CD14-positive monocyte (primary cell): Measurements from ENCODE around the gene XAGE3. TPM values are rescaled to one million over a fixed set of nuclear protein-coding genes. Genes with fewer than 3 reads are reported as not detected.

Experiments
- DNase-seq, 3 donors: peaks; one replicate each; pipeline ENCODE4 v3.0.0-alpha.2; 2011 to 2022
- H2AFZ ChIP-seq: 2 replicates; pipeline ENCODE4 v1.6.0; 2012; ENCODE audit warnings: mild to moderate bottlenecking, low read depth, low read length, inconsistent platforms; ENCODE audit not compliant: insufficient read depth, poor library complexity, severe bottlenecking
- H3K27ac ChIP-seq, 2 donors: 1 replicate in 1 of 2; 2 replicates in 1 of 2; pipeline ENCODE4 v1.5.1; 2012 to 2013; ENCODE audit warnings: low read length in 2 of 2, control low read depth in 1 of 2, inconsistent platforms in 1 of 2, low read depth in 1 of 2, mild to moderate bottlenecking in 1 of 2
- H3K27me3 ChIP-seq, 2 donors: one replicate each; pipeline versions ENCODE4 v1.6.0 to v1.6.1; 2011 to 2013; ENCODE audit warnings: low read length in 2 of 2; ENCODE audit not compliant: control insufficient read depth in 2 of 2, insufficient read depth in 2 of 2
- H3K36me3 ChIP-seq, 2 donors: replicated peaks in 1 of 2; 1 replicate in 1 of 2; 2 replicates in 1 of 2; pipeline versions ENCODE4 v1.5.1 to v1.6.1; 2012 to 2013; ENCODE audit warnings: low read length in 2 of 2, control low read depth in 1 of 2, inconsistent platforms in 1 of 2, mild to moderate bottlenecking in 1 of 2; ENCODE audit not compliant: insufficient read depth in 2 of 2, control insufficient read depth in 1 of 2
- H3K4me1 ChIP-seq, 2 donors: 1 replicate in 1 of 2; 2 replicates in 1 of 2; pipeline versions ENCODE4 v1.5.1 to v1.6.1; 2012 to 2013; ENCODE audit warnings: low read length in 2 of 2, control low read depth in 1 of 2, inconsistent platforms in 1 of 2, mild to moderate bottlenecking in 1 of 2, moderate library complexity in 1 of 2; ENCODE audit not compliant: insufficient read depth in 2 of 2, control insufficient read depth in 1 of 2
- H3K4me2 ChIP-seq: replicated peaks from 2 replicates; pipeline ENCODE3; 2012; ENCODE audit warnings: low read length, moderate library complexity, mild to moderate bottlenecking; ENCODE audit not compliant: poor library complexity, severe bottlenecking; ENCODE audit errors: extremely low read depth
- H3K4me3 ChIP-seq, 3 experiments: fragments of 200-600 bp in 1 of 3; sonication (generic) in 1 of 3; replicated peaks in 1 of 3; 1 replicate in 2 of 3; 2 replicates in 1 of 3; pipeline ENCODE4 v1.5.1; 2011 to 2013; ENCODE audit warnings: low read length in 3 of 3, mild to moderate bottlenecking in 3 of 3, control low read depth in 2 of 3, low read depth in 2 of 3, inconsistent platforms in 1 of 3, moderate library complexity in 1 of 3
- H3K79me2 ChIP-seq: 2 replicates; pipeline ENCODE4 v1.6.0; 2012; ENCODE audit warnings: mild to moderate bottlenecking, control low read depth, inconsistent platforms, low read length, moderate library complexity; ENCODE audit not compliant: insufficient read depth
- H3K9ac ChIP-seq: 2 replicates; pipeline ENCODE4 v1.6.0; 2017; ENCODE audit warnings: low read length, mild to moderate bottlenecking; ENCODE audit not compliant: insufficient read depth, poor library complexity, severe bottlenecking
- H3K9me3 ChIP-seq, 2 donors: replicated peaks in 1 of 2; 1 replicate in 1 of 2; 2 replicates in 1 of 2; pipeline versions ENCODE4 v1.5.1 to v1.6.1; 2012 to 2013; ENCODE audit warnings: low read length in 2 of 2, control low read depth in 1 of 2; ENCODE audit not compliant: control insufficient read depth in 1 of 2, insufficient read depth in 1 of 2
- H4K20me1 ChIP-seq: 2 replicates; pipeline ENCODE4 v1.6.0; 2012; ENCODE audit warnings: mild to moderate bottlenecking, low read length, control low read depth, moderate library complexity; ENCODE audit not compliant: insufficient read depth
- H3K27ac Mint-ChIP-seq, 7 donors: one replicate each; pipeline ENCODE4 v1.8.0; 2020; ENCODE audit warnings: mild to moderate bottlenecking in 7 of 7, mixed read lengths in 7 of 7, moderate library complexity in 6 of 7, inconsistent platforms in 2 of 7
- H3K27me3 Mint-ChIP-seq, 3 donors: one replicate each; pipeline ENCODE4 v1.8.0; 2021 to 2022; ENCODE audit warnings: low read depth in 3 of 3, mild to moderate bottlenecking in 3 of 3, mixed read lengths in 3 of 3, moderate library complexity in 3 of 3, inconsistent platforms in 1 of 3
- H3K36me3 Mint-ChIP-seq, 2 donors: one replicate each; pipeline ENCODE4 v1.8.0; 2020; ENCODE audit warnings: mixed read lengths in 2 of 2, inconsistent platforms in 1 of 2, mild to moderate bottlenecking in 1 of 2
- H3K4me1 Mint-ChIP-seq: one replicate; pipeline ENCODE4 v1.8.0; 2020; ENCODE audit warnings: mild to moderate bottlenecking, mixed read lengths
- H3K4me3 Mint-ChIP-seq, 2 donors: one replicate each; pipeline ENCODE4 v1.8.0; 2020; ENCODE audit warnings: mild to moderate bottlenecking in 2 of 2, mixed read lengths in 2 of 2, moderate library complexity in 1 of 2
- H3K9me3 Mint-ChIP-seq, 7 donors: one replicate each; pipeline ENCODE4 v1.8.0; 2020 to 2022; ENCODE audit warnings: mixed read lengths in 7 of 7, mild to moderate bottlenecking in 6 of 7, moderate library complexity in 6 of 7, inconsistent platforms in 2 of 7
- CTCF ChIP-seq: fragments of 200-600 bp; IDR thresholded peaks from one replicate; pipeline ENCODE4 v1.8.0; 2022; ENCODE audit warnings: antibody characterized with exemption, mild to moderate bottlenecking
- WGBS: methylation state at CpG from one replicate; pipeline ENCODE4 v1.1.5; 2013; ENCODE audit warnings: missing lambda C conversion rate; ENCODE audit not compliant: insufficient coverage; 5-methylcytosine and 5-hydroxymethylcytosine counted together
- intact Hi-C, 2 donors: fragments of 100-400 bp; cut with micrococcal nuclease; formaldehyde crosslinking; loops; one replicate each; pipeline versions ENCODE4 v1.15.0 to v1.15.1; 2023
- polyA plus RNA-seq, 3 donors: library from polyadenylated mRNA; depleted of rRNA in 1 of 3; unstranded in 2 of 3; stranded (reverse) in 1 of 3; fragments of 300-500 nt in 2 of 3; fragments of >200 nt in 1 of 3; fragmentation: Illumina TruSeq in 2 of 3; gene quantifications; 1 replicate in 2 of 3; 2 replicates in 1 of 3; pipeline ENCODE4 v1.2.3, GENCODE V29; 2012 to 2021

Gene XAGE3
- polyA plus RNA-seq, 3 donors: not detected

DNA sequence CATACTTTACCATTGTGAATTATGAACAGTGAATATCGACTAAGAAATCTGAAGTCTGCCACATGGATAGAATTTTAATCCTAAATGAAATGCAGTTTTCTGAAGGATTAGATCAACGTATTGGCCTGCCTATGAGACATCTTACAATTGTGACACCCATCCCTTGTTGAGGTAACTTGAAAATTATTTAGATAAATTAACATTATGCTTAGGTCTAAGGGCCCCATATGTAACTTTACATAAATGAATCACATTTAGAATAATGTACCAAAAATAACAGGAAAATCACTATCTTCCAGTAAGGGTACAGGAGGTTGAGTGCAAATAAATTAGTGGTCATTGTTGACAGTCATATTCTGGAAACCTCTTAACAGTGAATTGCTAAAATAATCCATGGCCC lies 43.3 kb downstream of the XAGE3 start:
- intact Hi-C loops: no loop called here
- WGBS: no CpG with 5 or more reads among the region's 2 CpGs

DNA sequence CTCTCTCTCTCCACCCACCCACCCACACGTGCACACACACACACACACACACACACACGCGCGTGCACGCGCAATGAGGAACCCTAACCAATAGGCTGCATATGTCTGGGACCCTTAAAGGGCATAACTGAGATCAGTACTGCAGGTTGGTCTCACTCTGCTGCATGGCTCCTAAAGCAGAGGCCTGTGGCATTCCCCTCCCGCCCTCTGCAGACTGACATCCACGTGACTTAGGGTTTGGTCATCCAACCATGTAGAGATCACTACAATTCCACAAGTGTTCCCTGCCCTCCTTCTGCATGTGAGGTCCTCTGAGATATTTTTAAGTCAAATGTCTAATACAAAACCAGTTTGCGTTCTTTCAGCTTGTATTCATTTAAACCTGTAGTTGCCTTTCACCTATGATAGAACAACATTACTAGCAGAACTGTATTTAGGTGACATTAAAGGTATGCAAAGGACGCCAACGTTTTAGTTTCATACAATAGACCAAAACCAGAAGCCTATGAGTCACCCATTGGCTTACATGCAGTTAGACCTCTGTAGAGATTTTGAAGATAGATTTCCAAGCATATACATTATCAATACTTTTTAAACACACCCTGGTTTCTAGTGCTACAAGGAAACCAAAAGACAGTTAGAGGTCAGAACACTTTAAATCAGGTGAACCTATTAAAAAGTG lies 46.7 kb downstream of the XAGE3 start:
- no CpG with 5 or more reads among the region's 11 CpGs for WGBS
- H3K36me3 ChIP-seq: no peaks in the 10 kb centered on the region
- H3K4me3 Mint-ChIP-seq: no peak overlapping the region
- intact Hi-C loops: no loop called here
- no peak overlapping the region for H3K4me2 ChIP-seq
- DNase-seq: no peak
- no peaks in the 10 kb centered on the region for H3K4me1 Mint-ChIP-seq
- H3K4me1 ChIP-seq: no peaks in the 10 kb centered on the region
- TF ChIP-seq CTCF: no peak
- no peaks in the 10 kb centered on the region for H3K79me2 ChIP-seq
- no peak overlapping the region for H3K9ac ChIP-seq
- H3K4me3 ChIP-seq: no peak overlapping the region
- no peak overlapping the region for H3K27ac Mint-ChIP-seq
- peaks cover 0 to 23% (median 2%) of the 10 kb centered on the region in 3 donors for H3K27me3 Mint-ChIP-seq
- H3K36me3 Mint-ChIP-seq: no peaks in the 10 kb centered on the region
- no peaks in the 10 kb centered on the region for H3K27me3 ChIP-seq
- H3K9me3 ChIP-seq: no peaks in the 10 kb centered on the region
- H4K20me1 ChIP-seq: no peaks in the 10 kb centered on the region
- H2AFZ ChIP-seq: no peak overlapping the region
- H3K27ac ChIP-seq: no peak overlapping the region
- peaks cover 0 to 1% (median 0%) of the 10 kb centered on the region in 7 donors for H3K9me3 Mint-ChIP-seq

More for the DNA sequence above, 43.3 kb downstream of the XAGE3 start:
- no peaks in the 10 kb centered on the region for H3K4me1 ChIP-seq
- H3K27me3 ChIP-seq: no peaks in the 10 kb centered on the region
- Mint-ChIP-seq H3K27ac (no peak overlapping the region), H3K9me3 (peaks cover 0 to 10% (median 2%) of the 10 kb centered on the region in 7 donors), H3K36me3 (no peaks in the 10 kb centered on the region), H3K27me3 (peaks cover 0 to 12% (median 2%) of the 10 kb centered on the region in 3 donors), H3K4me3 (no peak overlapping the region), H3K4me1 (no peaks in the 10 kb centered on the region)
- TF ChIP-seq CTCF: no peak
- DNase-seq: no peak
- no peaks in the 10 kb centered on the region for H3K36me3 ChIP-seq
- no peak overlapping the region for H3K4me2 ChIP-seq
- H3K4me3 ChIP-seq: no peak overlapping the region
- H3K79me2 ChIP-seq: no peaks in the 10 kb centered on the region
- no peak overlapping the region for H3K27ac ChIP-seq
- H3K9ac ChIP-seq: no peak overlapping the region
- H4K20me1 ChIP-seq: no peaks in the 10 kb centered on the region
- H3K9me3 ChIP-seq: no peaks in the 10 kb centered on the region
- no peak overlapping the region for H2AFZ ChIP-seq
